ENCODE measurements around the gene DNAH12. TPM values are rescaled to one million over a fixed set of nuclear protein-coding genes. Genes with fewer than 3 reads are reported as not detected.

The DNAH12 gene
- polyA plus RNA-seq, 3 donors: 0.03 TPM; not detected in 2

GRCh38 chr3:57257678-57258077 lies 286.5 kb downstream of the DNAH12 start:
- H3K36me3 Mint-ChIP-seq: peaks cover 65 to 78% of the 10 kb centered on the region in 2 donors
- no peak overlapping the region for H3K4me3 ChIP-seq (replicated peaks in 1 of 3; ENCODE audit: low read depth in 2 of 3, low read length in 3 of 3)
- H3K4me1 ChIP-seq (ENCODE audit: control insufficient read depth in 1 of 2, insufficient read depth in 2 of 2, low read length in 2 of 2): no peaks in the 10 kb centered on the region
- no peak overlapping the region for H3K4me2 ChIP-seq (replicated peaks; ENCODE audit: extremely low read depth, low read length, poor library complexity, severe bottlenecking)
- DNase-seq: no peak
- no peaks in the 10 kb centered on the region for H4K20me1 ChIP-seq (ENCODE audit: insufficient read depth, low read length)
- H3K4me1 Mint-ChIP-seq: no peaks in the 10 kb centered on the region
- no peak overlapping the region for H3K27ac Mint-ChIP-seq
- H3K4me3 Mint-ChIP-seq: no peak overlapping the region
- no peaks in the 10 kb centered on the region for H3K27me3 Mint-ChIP-seq (ENCODE audit: low read depth in 3 of 3)
- intact Hi-C loops (cut with micrococcal nuclease): no loop called here
- H3K79me2 ChIP-seq (ENCODE audit: insufficient read depth, low read length): no peaks in the 10 kb centered on the region
- no peak overlapping the region for H2AFZ ChIP-seq (ENCODE audit: insufficient read depth, low read depth, low read length, poor library complexity, severe bottlenecking)
- H3K27ac ChIP-seq (ENCODE audit: low read depth in 1 of 2, low read length in 2 of 2): no peak overlapping the region
- H3K9me3 ChIP-seq (replicated peaks in 1 of 2; ENCODE audit: control insufficient read depth in 1 of 2, insufficient read depth in 1 of 2, low read length in 2 of 2): no peaks in the 10 kb centered on the region
- TF ChIP-seq CTCF (IDR thresholded peaks at IDR 0.05): no peak
- peaks cover 0 to 8% (median 5%) of the 10 kb centered on the region in 7 donors for H3K9me3 Mint-ChIP-seq
- no peaks in the 10 kb centered on the region for H3K27me3 ChIP-seq (ENCODE audit: control insufficient read depth in 2 of 2, insufficient read depth in 2 of 2, low read length in 2 of 2)
- no peak overlapping the region for H3K9ac ChIP-seq (ENCODE audit: insufficient read depth, low read length, poor library complexity, severe bottlenecking)
- peaks cover 78 to 92% of the 10 kb centered on the region in 2 donors for H3K36me3 ChIP-seq (replicated peaks in 1 of 2; ENCODE audit: control insufficient read depth in 1 of 2, insufficient read depth in 2 of 2, low read length in 2 of 2)

GRCh38 chr3:57256844-57257243 lies 287.3 kb downstream of the DNAH12 start:
- Histone ChIP-seq H3K9ac (ENCODE audit: insufficient read depth, low read length, poor library complexity, severe bottlenecking) (no peak overlapping the region), H3K4me3 (replicated peaks in 1 of 3; ENCODE audit: low read depth in 2 of 3, low read length in 3 of 3) (no peak overlapping the region), H3K79me2 (ENCODE audit: insufficient read depth, low read length) (no peaks in the 10 kb centered on the region), H2AFZ (ENCODE audit: insufficient read depth, low read depth, low read length, poor library complexity, severe bottlenecking) (no peak overlapping the region), H3K9me3 (replicated peaks in 1 of 2; ENCODE audit: control insufficient read depth in 1 of 2, insufficient read depth in 1 of 2, low read length in 2 of 2) (no peaks in the 10 kb centered on the region), H3K27ac (ENCODE audit: low read depth in 1 of 2, low read length in 2 of 2) (no peak overlapping the region), H3K4me2 (replicated peaks; ENCODE audit: extremely low read depth, low read length, poor library complexity, severe bottlenecking) (no peak overlapping the region), H3K4me1 (ENCODE audit: control insufficient read depth in 1 of 2, insufficient read depth in 2 of 2, low read length in 2 of 2) (no peaks in the 10 kb centered on the region), H3K27me3 (ENCODE audit: control insufficient read depth in 2 of 2, insufficient read depth in 2 of 2, low read length in 2 of 2) (no peaks in the 10 kb centered on the region), H3K36me3 (replicated peaks in 1 of 2; ENCODE audit: control insufficient read depth in 1 of 2, insufficient read depth in 2 of 2, low read length in 2 of 2) (peaks cover 76 to 92% of the 10 kb centered on the region in 2 donors), H4K20me1 (ENCODE audit: insufficient read depth, low read length) (no peaks in the 10 kb centered on the region)
- Mint-ChIP-seq H3K4me1 (no peaks in the 10 kb centered on the region), H3K9me3 (peaks cover 0 to 5% (median 5%) of the 10 kb centered on the region in 7 donors), H3K27ac (no peak overlapping the region), H3K27me3 (ENCODE audit: low read depth in 3 of 3) (no peaks in the 10 kb centered on the region), H3K36me3 (peaks cover 66 to 77% of the 10 kb centered on the region in 2 donors), H3K4me3 (no peak overlapping the region)
- DNase-seq: no peak
- intact Hi-C loops (cut with micrococcal nuclease): no loop called here
- WGBS (ENCODE audit: insufficient coverage): no CpG with 5 or more reads among the region's 3 CpGs
- TF ChIP-seq CTCF (IDR thresholded peaks at IDR 0.05): no peak

Measured in CD14-positive monocyte (primary cell).